ENCODE results near the gene DPP4.

Gene DPP4

DNA sequence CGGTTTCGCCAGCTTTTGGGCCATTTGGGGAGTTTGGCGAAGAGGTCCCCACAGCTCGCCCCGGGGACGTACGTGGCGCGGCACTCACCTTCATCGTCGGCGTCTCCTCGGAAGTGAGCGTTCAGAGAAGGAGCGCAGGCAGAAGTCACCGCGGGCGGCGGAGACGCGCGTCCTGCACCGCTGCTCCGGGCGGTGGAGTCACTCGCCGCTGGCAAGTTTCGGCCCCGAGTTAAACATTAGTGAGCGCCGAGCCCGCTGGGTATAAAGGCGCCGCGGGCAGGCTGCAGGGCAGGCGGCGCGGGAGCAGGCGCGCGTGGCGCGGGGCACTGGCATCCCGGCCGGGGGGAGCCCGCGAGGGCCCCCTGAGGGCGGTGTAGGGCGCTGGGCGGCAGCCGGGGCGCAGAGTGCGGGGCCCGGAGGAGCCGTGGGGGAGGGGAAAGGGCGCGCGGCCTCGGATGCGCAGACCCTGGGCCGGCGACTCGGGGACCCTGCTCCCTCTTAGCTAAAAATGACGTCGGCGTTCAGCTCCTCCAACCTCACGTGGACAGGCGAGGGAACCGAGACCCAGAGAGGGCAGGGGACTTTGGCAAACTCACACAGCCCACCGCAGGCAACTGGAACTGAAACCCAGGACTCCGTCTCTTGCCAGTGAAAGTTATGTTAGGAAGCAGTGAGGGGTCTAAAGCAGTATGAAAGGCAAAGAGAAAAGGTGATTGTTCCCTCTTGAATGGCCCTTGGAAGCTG lies at the start of gene DPP4:
Gene DPP4, minus strand, starts transcription at position 328 of the 744 bp plus-strand sequence. Its CDS starts 234 bp downstream, at position 94.
- peak; percentile 47 for DNase-seq (ENCODE audit: low read depth)

DNA sequence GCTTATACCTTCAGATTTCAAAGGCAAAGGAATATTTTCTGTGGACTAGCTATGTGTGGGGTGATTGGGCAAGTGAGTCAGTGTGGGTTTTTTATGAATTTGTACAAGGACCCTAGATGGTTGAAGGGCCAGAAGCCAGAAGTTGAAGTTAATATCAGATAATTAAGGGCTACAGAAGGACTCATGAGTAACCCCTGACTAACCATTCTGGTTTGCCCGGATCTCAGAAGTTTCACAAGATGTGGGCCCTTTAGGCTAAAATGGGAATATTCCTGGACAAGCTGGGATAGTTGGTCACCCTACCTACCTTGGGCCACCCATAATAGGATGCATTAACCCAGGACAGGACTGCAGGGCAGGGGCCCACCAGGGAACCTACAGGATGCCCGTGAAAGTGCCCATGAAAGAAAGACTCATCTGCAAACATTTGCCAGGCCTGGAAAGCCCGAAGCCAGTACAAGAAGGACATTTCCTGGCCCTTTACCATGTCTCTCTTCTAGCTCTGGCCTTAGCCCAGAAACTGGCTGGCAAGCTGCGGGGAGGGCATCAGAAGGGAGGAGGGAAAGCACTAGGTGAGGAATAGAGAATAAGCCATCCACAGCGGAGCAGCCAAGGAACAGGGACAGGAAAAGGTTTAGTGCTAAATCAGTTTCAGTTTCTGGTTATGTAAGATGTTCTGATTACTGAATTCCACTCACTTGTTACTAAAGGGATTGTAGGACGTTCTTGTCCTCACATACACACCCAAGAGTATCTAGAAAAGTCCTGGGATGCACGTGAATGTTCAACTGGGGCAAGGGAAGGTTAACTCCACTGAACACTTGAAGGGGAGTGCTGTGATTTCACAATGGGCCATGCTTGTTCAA lies 44.4 kb upstream of the DPP4 start:
- no peak for DNase-seq (ENCODE audit: low read depth)

DNA sequence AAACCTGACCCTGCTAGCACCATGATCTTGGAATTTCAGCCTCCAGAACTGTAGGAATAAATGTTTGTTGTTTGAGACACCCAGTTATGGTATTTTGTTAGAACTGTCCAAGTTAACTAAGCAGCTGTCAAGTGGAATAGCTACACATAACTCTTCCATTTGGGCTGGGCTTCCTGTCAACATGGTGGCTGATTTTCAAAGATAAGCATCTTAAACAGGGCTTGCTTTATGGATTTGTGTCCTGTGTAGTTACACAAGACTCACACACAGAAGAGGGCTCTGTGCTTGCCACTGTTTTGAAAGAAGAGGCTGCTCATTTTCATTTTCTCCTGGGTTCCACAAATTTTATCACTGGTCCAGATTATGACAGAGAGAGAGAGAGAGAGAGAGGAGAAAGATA lies 42.3 kb upstream of the DPP4 start:
- no peak for DNase-seq (ENCODE audit: low read depth)

DNA sequence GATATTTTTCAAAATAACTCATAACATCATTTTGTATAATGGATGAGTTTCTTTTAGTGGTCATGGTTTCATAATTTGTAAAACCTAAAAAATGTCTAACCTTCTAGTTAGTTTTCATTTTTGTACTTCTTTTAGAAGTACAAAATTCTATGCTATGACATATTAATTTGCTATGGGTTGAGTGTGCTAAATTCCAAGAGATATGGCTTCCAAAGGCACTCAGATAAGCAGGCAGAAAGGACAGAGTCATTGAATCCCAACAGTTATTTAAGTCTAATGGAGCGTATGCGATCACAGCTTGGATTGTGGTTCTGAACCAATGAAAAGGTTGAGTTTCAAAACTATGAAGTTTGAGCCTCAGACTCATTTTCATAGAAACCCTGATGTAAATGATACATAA lies 41.1 kb upstream of the DPP4 start:
- DNase-seq (ENCODE audit: low read depth), result no peak

DNA sequence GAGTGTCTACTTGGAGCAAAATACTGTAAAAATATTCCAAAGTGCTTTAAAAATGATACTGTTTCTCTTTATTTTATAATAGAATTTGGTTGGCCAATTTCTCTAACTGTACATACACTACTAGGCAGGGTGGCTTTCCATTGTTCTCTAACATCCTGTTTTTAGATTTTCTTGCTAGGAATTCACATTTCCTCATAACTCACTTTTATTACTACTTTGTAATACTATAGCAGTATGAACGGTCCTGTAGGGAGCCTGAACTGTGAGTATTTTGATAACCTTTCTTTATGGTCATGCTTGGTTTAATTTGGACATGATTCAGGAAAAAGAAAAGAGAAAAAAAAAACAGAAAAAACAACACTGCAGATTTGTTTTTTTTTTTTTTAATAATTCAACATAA lies 40.3 kb upstream of the DPP4 start:
- no peak for DNase-seq (ENCODE audit: low read depth)

DNA sequence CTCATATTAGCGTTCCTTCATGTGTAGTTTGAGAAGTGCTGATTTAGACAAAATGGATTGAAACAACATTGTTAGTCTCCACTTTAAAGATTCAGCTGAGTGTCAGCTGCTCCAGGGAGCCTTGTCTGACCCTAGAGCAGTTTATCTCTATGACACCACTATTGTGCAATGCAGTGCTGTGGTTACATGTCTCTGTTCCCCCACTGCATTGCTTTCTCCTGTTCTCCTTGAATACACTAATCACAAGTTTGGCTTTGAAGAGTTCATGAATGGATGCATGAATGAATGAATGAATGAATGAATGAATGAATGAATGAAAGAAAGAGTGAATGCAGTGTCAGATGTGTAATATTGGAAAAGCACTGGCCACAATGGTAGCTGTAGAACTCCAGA lies 39.8 kb upstream of the DPP4 start:
- DNase-seq (ENCODE audit: low read depth), result no peak

DNA sequence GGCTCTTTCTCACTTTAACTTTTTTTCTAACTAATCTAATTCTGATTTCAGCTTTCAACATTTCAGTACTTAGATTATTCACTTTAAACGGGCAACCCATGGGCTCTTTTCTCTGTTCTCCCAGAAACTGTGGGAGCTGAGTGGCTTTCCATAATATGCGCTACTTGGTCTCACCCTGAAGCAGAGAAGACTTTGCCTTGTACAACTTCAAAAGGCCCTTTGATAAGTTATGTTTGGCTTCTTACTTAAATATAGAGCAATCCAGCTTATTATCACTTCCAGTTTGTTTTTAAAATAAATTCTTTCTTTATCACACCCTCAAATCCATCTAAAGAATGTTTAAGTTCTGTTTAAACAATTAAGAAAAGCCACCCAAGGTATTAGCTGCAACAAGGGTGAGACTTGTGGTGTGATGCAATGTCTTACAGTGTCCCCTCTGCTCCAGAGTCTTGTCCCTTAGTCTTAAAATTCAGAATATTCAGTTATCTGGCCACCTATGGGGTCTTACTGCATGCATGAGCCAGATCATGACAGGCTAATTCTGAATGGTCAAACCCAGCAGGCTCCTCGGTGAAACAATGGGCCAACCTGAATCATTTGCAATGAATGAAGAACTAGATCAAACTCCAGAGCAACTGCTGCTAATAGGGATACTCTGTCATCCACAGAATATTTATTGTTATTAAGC lies 39.2 kb upstream of the DPP4 start:
- no peak for DNase-seq (ENCODE audit: low read depth)

DNA sequence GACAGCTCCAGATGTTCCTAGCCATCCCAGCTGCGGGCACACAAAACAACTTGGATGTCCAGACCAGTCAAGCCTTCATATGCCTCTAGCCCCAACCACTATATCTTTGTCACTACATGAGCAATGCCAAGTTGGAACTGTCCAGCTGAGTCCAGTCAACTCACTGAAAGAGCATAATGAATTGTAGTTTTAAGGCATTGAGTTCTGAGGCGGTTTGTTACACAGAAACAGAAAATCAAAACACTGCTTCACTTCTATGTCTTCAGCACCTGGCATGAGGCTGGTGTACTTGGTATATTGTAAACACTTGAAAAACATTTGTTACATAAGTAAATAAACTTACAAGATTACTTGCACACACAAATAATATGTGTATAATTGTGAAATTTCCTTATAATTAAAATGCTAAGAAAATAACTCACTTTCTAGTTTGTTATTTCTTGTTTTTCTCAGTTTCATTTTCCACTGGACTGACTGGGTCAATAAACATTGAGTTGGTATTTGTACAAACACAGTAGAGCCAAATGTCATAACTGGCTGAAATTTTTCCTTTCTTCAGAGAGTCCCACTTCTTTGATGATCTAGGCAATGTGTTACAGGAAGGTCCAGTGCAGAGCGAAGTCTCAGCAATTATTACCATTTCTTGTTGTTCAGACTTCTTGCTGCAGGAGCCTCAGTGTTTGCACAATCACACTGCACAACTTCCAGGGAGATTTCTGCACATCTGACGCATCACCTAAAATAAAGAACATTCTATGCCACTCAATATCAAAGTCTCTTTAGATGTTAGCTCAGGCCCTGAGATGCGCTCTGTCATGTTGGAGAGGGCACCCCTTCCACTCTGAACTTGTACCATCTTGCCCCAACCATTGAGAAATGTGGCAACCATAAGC lies 38.2 kb upstream of the DPP4 start:
- no peak for DNase-seq (ENCODE audit: low read depth)

DNA sequence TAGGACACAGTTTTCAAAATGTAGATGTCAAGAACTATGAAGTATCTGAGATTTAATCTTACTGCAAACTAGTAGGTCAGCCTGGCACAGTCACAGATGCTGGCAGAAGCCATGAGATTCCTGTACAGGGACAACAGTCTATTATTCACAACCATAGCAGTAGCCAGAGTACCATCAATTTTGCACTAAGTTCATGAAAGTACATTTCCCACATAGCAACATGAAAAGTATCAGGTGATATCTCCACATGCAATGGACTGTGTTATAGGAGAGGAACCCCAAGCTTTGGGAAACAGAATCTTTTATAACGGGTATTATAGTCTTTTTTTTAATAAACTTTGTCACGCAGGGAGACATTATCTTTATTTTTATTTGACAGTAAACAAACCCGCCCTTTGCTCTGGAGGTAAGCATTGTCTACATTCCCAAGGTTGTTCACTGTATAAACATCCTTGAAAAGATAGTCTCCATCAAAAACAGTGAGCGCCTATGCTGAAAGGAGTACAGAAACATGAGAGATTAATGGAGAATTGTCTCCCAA lies 33.4 kb upstream of the DPP4 start:
- DNase-seq (ENCODE audit: low read depth), result no peak

DNA sequence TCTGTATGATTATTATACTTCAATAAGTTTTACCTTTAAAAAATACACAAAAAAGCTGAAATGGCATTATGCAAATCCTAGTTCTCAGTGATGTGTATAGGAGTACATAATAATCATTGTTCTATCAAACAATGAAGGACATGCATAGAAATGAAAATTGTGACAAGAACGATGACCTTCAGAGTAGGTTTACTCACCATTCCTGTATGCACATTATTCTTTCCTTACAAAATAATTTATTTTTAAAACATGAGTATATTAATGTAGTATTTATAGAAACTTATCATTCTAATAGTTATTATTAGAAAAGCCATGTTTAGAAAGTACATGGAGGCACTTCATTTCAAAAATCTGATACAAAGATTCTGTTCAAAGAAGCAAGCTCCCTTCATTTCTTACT lies 32.7 kb upstream of the DPP4 start:
- DNase-seq (ENCODE audit: low read depth), result no peak

DNA sequence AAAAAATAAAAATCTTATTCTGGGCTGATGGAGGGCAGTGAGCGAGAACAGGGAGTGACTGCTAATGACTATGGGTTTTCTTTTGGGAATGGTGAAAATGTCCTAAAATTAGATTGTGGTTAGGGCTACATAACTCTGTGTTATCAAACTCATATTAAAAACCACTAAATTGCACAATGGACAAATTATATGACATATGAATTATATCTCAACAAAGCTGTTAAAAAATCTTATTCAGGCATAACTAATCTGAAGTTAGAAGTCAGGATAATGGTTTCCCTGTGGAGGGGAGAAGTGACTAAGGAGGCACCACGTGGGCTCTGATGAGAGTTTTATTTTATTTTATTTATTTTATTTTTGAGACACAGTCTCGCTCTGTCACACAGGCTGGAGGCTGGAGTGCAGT lies 32.1 kb upstream of the DPP4 start:
- no peak for DNase-seq (ENCODE audit: low read depth)

DNA sequence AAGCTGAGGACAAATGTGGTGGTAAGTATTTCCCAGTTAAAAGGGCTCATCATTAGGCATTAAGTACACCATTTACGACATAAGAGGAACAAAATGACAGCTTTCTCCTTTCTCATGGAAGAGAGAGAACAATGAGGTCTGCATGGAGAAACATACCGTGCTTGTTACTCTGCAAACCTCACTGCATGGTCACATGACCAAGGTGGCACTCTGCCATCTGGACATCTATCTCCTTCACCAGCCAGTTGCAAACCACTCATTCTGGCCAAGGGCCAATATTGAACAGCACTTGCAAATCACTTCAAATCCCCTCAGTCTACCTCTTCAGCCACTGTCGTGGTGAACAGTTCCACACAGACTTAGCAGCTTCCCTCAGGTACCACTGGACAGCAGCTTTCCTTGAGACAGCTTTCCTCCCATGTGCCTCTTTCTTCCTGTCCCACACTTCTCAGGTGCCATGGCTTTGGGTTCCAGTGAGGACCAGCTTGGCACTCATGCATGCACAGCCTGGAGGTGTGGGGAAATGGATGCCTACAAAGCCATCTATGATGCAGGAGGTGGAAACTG lies 29.5 kb upstream of the DPP4 start:
- no peak for DNase-seq (ENCODE audit: low read depth)

DNA sequence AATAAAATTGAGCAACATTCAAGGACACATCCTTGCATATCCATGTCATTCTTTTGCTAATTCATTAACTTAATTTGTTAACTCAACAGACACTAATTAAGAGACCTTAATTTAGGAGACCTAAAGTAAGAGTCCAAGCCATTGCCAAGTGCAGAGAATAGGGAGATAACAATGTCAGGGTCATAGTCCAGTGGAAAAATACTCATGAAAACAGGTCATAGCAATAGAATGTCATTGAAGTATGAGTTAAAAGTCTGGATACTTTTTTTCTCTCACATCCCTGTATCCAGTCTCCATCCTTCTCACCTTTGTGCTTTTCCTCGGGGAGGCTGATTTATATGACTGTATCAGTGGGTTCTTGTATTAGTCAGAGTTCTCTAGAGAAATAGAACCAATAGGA lies 26.6 kb upstream of the DPP4 start:
- DNase-seq (ENCODE audit: low read depth), result no peak

DNA sequence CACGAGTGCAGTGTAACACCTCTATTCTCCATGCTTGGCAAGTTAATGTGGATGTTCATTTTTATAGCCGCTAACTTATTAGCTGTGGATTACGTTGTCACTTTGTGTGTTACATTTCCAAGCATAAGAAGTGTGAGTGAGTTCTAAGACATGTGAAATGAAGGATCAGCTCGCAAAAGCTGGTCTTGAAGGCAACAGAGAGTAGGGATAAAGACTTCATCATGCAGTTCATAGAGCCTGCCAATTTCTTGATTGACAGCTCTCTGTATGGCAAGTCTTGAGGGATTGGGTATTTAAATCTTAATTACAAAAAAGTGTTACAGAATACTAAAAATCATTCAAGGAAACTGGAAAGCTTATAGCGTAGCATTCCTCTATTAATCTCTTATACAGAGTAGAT lies 25.8 kb upstream of the DPP4 start:
- no peak for DNase-seq (ENCODE audit: low read depth)

DNA sequence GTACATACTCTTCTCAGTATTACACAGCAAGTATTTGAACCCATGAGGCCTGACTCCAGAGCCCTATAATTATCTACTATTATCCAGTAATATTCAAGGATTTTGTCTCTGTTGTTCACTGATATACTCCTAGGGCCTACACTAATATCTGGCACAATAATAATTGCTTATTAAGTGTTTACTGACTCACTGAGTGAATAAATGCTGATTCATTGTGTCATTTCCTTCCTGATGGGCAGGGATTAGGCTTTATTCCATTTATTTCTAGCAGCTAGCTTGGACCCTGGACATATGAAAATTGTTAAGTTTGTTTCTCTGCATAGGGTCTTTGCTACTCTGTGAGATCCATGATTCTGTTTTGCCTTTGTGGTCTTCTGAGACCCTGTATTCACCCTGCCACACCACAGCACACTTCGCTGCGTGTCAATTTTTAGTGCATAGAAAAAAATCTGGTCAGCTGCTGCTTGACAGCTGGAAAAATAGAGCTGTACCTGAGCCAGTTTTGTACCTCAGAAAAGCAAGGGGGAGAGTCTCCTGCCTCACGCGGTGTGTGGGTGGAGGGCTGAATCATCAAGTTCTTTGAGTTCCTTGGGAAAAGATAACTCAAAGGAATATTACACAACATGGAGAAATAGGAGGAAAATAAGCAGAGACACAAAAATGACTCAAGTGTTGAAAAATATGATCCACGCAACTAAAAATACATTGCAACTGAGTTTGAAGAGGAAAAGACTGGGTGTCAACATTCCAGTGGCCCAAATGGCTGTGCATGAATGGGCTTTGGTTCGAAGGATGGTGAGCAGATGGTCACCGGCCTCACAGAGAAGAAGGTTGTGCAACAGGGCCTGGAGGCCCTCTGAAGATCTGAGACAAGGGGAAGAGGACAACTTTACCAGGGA lies 18.9 kb upstream of the DPP4 start:
- no peak for DNase-seq (ENCODE audit: low read depth)

DNA sequence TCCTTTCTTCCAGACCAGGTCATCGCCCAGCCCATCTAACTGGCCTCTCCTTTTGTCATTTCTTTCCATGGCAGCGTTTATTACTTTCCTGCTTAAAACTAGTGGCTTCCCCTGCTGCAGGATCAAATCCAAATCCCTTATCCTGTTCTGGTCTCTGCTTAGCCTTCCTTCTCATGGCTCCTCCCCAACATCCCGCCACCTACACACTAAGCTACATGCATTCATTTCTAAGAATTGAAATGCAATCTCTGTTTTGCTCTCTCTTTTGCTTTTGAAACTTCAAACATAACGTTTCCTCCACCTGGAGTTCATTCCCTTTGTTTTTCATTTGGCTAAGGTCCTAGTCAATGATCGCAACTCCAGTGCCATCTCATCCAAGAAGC lies 18.0 kb upstream of the DPP4 start:
- no peak for DNase-seq (ENCODE audit: low read depth)

DNA sequence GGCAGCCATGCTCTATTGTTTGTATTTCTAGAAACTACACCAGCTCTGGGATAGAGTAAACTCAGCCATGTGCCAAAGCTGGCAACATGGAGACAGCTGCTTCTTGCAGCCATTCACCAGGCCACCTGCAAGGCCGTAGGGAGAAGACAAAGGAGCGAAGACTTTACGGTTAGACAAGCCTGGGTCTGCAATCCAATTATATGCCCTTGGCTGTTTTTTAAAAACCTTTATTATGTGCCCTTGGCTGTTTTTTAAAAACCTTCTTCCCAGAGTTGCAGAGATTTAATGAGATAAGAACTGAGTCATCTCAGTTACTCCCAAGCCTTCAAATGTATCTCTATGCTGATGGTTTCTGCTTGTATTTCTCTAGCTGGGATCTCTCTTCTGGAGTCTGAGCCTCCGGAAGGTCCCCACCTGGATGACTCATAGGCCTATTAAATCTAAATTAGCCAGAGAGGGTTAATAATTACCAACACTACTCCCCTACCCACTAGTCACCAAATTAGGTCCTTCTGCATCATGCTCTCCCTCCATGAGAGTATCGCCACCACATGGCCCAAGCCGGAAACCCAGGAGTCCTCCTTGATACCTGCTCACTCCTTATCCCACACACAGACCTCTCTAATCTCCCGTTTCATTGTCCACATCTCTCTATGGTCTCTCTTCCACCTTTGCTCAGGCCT lies 17.5 kb upstream of the DPP4 start:
- no peak for DNase-seq (ENCODE audit: low read depth)

DNA sequence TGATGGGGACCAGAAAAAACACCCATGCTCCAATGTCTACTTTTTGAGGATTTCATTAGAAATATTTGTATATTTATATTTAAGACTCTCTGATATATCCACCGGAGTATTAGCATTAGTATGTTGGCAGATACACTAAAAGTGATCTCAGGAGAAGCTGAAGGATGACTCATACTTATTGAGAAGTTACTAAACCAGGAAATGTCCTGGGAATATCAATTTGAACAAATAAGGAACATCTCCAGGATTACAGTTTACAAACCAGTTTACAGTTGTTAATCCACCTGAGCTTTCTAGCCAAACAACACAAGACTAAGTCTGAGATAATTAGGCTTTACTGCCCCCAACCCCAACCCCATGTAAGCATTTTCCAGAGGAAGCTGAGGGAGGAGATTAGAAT lies 16.1 kb upstream of the DPP4 start:
- no peak for DNase-seq (ENCODE audit: low read depth)

DNA sequence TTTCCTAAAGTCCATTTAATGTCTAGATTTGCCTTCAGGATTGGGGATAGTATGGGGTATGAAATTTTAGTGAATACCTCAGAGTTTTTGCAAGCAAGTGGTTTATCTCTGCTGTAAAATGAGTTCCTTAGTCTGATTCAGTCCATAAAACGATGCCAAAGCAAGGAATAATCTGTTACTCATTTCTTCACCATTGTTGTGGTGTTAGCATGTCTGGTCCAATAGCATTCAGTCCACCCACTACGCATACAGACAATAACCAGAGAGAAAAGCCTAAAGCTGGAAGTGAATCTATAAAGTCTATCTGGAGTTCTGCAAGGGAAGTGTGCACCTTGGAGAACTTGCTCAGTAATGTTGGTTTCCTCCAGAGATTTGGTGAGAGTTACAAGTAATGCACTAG lies 12.9 kb upstream of the DPP4 start:
- DNase-seq (ENCODE audit: low read depth), result no peak
